ENCODE data around the gene GRID2IP. TPM values are rescaled to one million over a fixed set of nuclear protein-coding genes. Genes with fewer than 3 reads are reported as not detected.

GRID2IP gene
- total and polyA plus RNA-seq, 2 of the 13 experiments (the other 11 are each of a cell fraction or from before 2014, with no cell fraction given) = 0.03 TPM; not detected in 1

DNA sequence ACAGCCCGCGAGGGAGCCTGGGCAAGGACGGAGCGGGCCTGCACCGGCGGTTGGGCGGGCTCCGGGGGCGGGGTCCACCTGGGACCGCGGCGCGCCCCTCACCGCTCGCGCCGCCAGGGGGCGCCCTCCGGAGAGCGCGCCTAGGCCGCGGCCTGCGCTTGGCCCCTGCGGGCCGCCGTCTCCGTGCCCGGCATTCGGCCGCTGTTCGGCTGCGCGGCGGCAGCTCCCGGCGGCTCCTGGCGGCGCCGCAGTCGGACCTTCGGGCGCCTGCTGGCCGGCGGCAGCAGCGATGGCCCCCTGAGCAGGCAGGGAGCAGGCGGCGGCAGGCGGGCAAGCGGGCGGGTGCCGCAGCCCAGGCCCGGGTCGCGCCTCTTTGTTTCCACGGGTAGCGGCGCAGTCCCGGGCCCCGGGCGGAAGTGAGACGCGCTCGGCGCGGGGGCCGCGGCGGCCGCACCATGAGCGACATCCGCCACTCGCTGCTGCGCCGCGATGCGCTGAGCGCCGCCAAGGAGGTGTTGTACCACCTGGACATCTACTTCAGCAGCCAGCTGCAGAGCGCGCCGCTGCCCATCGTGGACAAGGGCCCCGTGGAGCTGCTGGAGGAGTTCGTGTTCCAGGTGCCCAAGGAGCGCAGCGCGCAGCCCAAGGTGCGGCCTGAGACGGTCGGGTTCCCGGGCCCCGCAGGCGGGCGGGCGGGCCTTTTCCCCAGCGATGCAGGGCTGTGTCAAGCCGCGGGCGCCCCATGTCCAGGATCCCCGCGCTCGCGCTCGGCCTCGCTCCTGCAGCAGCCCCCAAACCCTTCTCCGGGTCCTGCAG lies 38.8 kb upstream of the GRID2IP start, which contains the start of gene INTS15 (continued):
- TF ChIP-seq HCFC1 (IDR thresholded peaks at IDR 0.05; ENCODE audit: low read depth, low read length) (peak; percentile 32), ZNF766 (CRISPR knock-in tag; IDR thresholded peaks at IDR 0.05; ENCODE audit: borderline replicate concordance) (peak; percentile 48; the same call in 1 of the 2 replicates), GATA4 (IDR thresholded peaks at IDR 0.05; ENCODE audit: borderline replicate concordance, low read depth) (no peak), ZNF615 (CRISPR knock-in tag; IDR thresholded peaks at IDR 0.05; ENCODE audit: borderline replicate concordance) (no peak), BCLAF1 (IDR thresholded peaks at IDR 0.05) (no peak), EHMT2 (IDR thresholded peaks at IDR 0.05; ENCODE audit: borderline replicate concordance, low read depth, low read length) (no peak), DBP (CRISPR knock-in tag; IDR thresholded peaks at IDR 0.05; ENCODE audit: not compliant biosample characterization) (no peak), RFXAP (CRISPR knock-in tag; IDR thresholded peaks at IDR 0.05; ENCODE audit: borderline replicate concordance) (no peak; the same call in 1 of the 2 replicates)
- TF ChIP-seq, protein P1, sequence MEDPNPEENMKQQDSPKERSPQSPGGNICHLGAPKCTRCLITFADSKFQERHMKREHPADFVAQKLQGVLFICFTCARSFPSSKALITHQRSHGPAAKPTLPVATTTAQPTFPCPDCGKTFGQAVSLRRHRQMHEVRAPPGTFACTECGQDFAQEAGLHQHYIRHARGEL (CRISPR knock-in tag; IDR thresholded peaks at IDR 0.05) = no peak
- TF ChIP-seq, protein P2, sequence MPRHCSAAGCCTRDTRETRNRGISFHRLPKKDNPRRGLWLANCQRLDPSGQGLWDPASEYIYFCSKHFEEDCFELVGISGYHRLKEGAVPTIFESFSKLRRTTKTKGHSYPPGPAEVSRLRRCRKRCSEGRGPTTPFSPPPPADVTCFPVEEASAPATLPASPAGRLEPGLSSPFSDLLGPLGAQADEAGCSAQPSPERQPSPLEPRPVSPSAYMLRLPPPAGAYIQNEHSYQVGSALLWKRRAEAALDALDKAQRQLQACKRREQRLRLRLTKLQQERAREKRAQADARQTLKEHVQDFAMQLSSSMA (CRISPR knock-in tag; IDR thresholded peaks at IDR 0.05) = no peak
- TF ChIP-seq, protein P3, sequence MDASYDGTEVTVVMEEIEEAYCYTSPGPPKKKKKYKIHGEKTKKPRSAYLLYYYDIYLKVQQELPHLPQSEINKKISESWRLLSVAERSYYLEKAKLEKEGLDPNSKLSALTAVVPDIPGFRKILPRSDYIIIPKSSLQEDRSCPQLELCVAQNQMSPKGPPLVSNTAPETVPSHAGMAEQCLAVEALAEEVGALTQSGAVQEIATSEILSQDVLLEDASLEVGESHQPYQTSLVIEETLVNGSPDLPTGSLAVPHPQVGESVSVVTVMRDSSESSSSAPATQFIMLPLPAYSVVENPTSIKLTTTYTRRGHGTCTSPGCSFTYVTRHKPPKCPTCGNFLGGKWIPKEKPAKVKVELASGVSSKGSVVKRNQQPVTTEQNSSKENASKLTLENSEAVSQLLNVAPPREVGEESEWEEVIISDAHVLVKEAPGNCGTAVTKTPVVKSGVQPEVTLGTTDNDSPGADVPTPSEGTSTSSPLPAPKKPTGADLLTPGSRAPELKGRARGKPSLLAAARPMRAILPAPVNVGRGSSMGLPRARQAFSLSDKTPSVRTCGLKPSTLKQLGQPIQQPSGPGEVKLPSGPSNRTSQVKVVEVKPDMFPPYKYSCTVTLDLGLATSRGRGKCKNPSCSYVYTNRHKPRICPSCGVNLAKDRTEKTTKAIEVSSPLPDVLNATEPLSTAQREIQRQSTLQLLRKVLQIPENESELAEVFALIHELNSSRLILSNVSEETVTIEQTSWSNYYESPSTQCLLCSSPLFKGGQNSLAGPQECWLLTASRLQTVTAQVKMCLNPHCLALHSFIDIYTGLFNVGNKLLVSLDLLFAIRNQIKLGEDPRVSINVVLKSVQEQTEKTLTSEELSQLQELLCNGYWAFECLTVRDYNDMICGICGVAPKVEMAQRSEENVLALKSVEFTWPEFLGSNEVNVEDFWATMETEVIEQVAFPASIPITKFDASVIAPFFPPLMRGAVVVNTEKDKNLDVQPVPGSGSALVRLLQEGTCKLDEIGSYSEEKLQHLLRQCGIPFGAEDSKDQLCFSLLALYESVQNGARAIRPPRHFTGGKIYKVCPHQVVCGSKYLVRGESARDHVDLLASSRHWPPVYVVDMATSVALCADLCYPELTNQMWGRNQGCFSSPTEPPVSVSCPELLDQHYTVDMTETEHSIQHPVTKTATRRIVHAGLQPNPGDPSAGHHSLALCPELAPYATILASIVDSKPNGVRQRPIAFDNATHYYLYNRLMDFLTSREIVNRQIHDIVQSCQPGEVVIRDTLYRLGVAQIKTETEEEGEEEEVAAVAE (CRISPR knock-in tag; IDR thresholded peaks at IDR 0.05; ENCODE audit: borderline replicate concordance) = no peak
- TF ChIP-seq, protein P4, sequence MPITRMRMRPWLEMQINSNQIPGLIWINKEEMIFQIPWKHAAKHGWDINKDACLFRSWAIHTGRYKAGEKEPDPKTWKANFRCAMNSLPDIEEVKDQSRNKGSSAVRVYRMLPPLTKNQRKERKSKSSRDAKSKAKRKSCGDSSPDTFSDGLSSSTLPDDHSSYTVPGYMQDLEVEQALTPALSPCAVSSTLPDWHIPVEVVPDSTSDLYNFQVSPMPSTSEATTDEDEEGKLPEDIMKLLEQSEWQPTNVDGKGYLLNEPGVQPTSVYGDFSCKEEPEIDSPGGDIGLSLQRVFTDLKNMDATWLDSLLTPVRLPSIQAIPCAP (CRISPR knock-in tag; IDR thresholded peaks at IDR 0.05; ENCODE audit: low read depth) = no peak
- TF ChIP-seq, protein P5, sequence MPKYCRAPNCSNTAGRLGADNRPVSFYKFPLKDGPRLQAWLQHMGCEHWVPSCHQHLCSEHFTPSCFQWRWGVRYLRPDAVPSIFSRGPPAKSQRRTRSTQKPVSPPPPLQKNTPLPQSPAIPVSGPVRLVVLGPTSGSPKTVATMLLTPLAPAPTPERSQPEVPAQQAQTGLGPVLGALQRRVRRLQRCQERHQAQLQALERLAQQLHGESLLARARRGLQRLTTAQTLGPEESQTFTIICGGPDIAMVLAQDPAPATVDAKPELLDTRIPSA (CRISPR knock-in tag; IDR thresholded peaks at IDR 0.05; ENCODE audit: borderline replicate concordance) = no peak
- TF ChIP-seq, protein P6, sequence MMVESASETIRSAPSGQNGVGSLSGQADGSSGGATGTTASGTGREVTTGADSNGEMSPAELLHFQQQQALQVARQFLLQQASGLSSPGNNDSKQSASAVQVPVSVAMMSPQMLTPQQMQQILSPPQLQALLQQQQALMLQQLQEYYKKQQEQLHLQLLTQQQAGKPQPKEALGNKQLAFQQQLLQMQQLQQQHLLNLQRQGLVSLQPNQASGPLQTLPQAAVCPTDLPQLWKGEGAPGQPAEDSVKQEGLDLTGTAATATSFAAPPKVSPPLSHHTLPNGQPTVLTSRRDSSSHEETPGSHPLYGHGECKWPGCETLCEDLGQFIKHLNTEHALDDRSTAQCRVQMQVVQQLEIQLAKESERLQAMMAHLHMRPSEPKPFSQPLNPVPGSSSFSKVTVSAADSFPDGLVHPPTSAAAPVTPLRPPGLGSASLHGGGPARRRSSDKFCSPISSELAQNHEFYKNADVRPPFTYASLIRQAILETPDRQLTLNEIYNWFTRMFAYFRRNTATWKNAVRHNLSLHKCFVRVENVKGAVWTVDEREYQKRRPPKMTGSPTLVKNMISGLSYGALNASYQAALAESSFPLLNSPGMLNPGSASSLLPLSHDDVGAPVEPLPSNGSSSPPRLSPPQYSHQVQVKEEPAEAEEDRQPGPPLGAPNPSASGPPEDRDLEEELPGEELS (CRISPR knock-in tag; IDR thresholded peaks at IDR 0.05) = no peak
